Suppressor macrophage (primary cell): ENCODE measurements around the gene HACD1.
A peak's percentile ranks its signal among the peaks of the same experiment; 100 is the strongest.

Source experiments
- DNase-seq, 4 experiments: peaks; one replicate each; pipeline ENCODE4 v3.0.0-alpha.2; 2020 to 2022
- total RNA-seq, 17 experiments: gene quantifications; one replicate each; lab custom pipeline; 2026; ENCODE audit warnings: mixed read lengths in 6 of 17, inconsistent platforms in 3 of 17; lab: John Stamatoyannopoulos, UW

Gene HACD1
- total RNA-seq: 1.2 to 6.5 (median 2.8) reads per million in 17 experiments

- peak; percentile 54 to 84 (median 70) for DNase-seq
These were observed at the start of gene HACD1 for GRCh38 chr10:17617031-17617911. TSS of gene HACD1 (minus strand) at chr10:17617374. CDS start at chr10:17617339, 35 bp downstream.

- DNase-seq: peak; percentile 59 to 91 (median 78)
These were observed 48.6 kb upstream of the HACD1 start for GRCh38 chr10:17665747-17666146.

- no peak for DNase-seq
These were observed 46.3 kb upstream of the HACD1 start for GRCh38 chr10:17663450-17663849.

GRCh38 chr10:17662193-17663138 is 45.3 kb upstream of the HACD1 start:
- DNase-seq: no peak

- DNase-seq: no peak
These were observed 44.3 kb upstream of the HACD1 start for GRCh38 chr10:17661510-17661909.

GRCh38 chr10:17660921-17661320 is 43.7 kb upstream of the HACD1 start:
- no peak for DNase-seq

- DNase-seq: peak in 1 of 4 experiments; percentile 17
These were observed 42.2 kb upstream of the HACD1 start for GRCh38 chr10:17659365-17659764.

GRCh38 chr10:17657103-17657500 is 39.9 kb upstream of the HACD1 start:
- DNase-seq: no peak

- peak in 2 of 4 experiments; percentile 33 to 41 for DNase-seq
These were observed 38.5 kb upstream of the HACD1 start for GRCh38 chr10:17655567-17656146.

GRCh38 chr10:17655009-17655408 is 37.8 kb upstream of the HACD1 start:
- no peak for DNase-seq

GRCh38 chr10:17652585-17652984 is 35.4 kb upstream of the HACD1 start:
- no peak for DNase-seq

GRCh38 chr10:17651896-17652295 is 34.7 kb upstream of the HACD1 start:
- DNase-seq: no peak

GRCh38 chr10:17650416-17650815 is 33.2 kb upstream of the HACD1 start:
- DNase-seq: no peak

- no peak for DNase-seq
These were observed 32.7 kb upstream of the HACD1 start for GRCh38 chr10:17649836-17650235.

- no peak for DNase-seq
These were observed 31.9 kb upstream of the HACD1 start for GRCh38 chr10:17649052-17649451.

- DNase-seq: no peak
These were observed 31.3 kb upstream of the HACD1 start for GRCh38 chr10:17648243-17649035.

- DNase-seq: peak; percentile 37 to 73 (median 66)
These were observed 30.2 kb upstream of the HACD1 start for GRCh38 chr10:17647326-17647725.

- DNase-seq: no peak
These were observed 28.6 kb upstream of the HACD1 start for GRCh38 chr10:17645621-17646345.

GRCh38 chr10:17644485-17644943 is 27.3 kb upstream of the HACD1 start:
- DNase-seq: peak in 2 of 4 experiments; percentile 46 to 56

- peak; percentile 93 to 97 (median 96) for DNase-seq
These were observed 26.7 kb upstream of the HACD1 start, which contains the start of gene STAM for GRCh38 chr10:17643755-17644484. TSS of gene STAM (plus strand) at chr10:17644151. CDS start at chr10:17644340, 189 bp downstream.
